ENCODE results near the gene SLC6A6.

SLC6A6 gene

GRCh38 chr3:14378415-14378814 is 24.0 kb upstream of the SLC6A6 start:
- DNase-seq (ENCODE audit: extremely low read depth, insufficient read length): no peak
- TF ChIP-seq CTCF (IDR thresholded peaks at IDR 0.05; ENCODE audit: insufficient read depth, low read length, poor library complexity, severe bottlenecking): no peak
- no peak overlapping the region for H3K4me3 ChIP-seq (replicated peaks; ENCODE audit: low read depth, low read length)

DNA sequence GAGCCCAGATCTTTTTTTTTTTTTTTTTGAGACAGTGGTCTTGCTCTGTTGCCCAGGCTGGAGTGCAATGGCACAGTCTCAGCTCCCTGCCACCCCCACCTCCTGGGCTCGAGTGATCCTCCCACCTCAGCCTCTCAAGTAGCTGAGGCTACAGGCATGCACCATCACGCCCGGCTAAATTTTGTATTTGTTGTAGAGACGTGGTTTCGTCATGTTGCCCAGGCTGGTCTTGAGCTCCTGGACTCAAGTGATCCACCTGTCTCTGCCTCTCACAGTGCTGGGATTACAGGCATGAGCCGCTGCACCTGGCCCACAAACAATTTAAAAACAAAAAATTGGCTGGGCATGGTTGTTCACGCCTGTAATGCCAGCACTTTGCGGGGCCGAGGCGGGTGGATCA is 22.6 kb upstream of the SLC6A6 start:
- Histone ChIP-seq H3K27me3 (replicated peaks; ENCODE audit: control insufficient read depth, insufficient read depth, low read length) (no peaks in the 10 kb centered on the region), H3K4me3 (replicated peaks; ENCODE audit: low read depth, low read length) (no peak overlapping the region), H3K36me3 (ENCODE audit: control insufficient read depth, insufficient read depth, low read length) (no peaks in the 10 kb centered on the region)
- DNase-seq (ENCODE audit: extremely low read depth, insufficient read length): no peak
- TF ChIP-seq CTCF (IDR thresholded peaks at IDR 0.05; ENCODE audit: insufficient read depth, low read length, poor library complexity, severe bottlenecking): no peak

More at GRCh38 chr3:14378415-14378814, 24.0 kb upstream of the SLC6A6 start:
- no peaks in the 10 kb centered on the region for H3K27me3 ChIP-seq (replicated peaks; ENCODE audit: control insufficient read depth, insufficient read depth, low read length)
- no peaks in the 10 kb centered on the region for H3K36me3 ChIP-seq (ENCODE audit: control insufficient read depth, insufficient read depth, low read length)

- TF ChIP-seq CTCF (IDR thresholded peaks at IDR 0.05; ENCODE audit: insufficient read depth, low read length, poor library complexity, severe bottlenecking): no peak
Measured at GRCh38 chr3:14386254-14386653, 16.2 kb upstream of the SLC6A6 start.

DNA sequence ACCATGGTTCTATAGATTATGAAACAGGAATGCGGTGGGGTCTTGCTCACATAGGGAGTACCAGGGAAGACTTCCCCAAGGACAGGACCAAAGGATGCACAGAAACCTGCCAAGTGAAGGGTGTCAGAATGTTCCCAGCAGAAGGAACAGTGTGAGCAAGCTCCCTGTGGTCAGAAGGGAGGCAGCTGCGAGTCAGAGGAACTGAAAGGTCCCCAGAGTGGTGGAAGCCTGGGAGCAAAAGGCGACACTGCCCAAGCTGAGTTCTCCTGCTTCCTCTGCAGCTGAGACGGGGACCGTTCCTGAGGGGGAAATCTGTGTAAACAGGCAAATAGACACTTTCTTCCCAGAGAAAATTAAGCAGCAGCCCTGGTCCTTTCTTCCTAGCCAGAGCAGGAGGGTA is 14.2 kb upstream of the SLC6A6 start:
- Histone ChIP-seq H3K36me3 (ENCODE audit: control insufficient read depth, insufficient read depth, low read length) (no peaks in the 10 kb centered on the region), H3K4me3 (replicated peaks; ENCODE audit: low read depth, low read length) (no peak overlapping the region), H3K27me3 (replicated peaks; ENCODE audit: control insufficient read depth, insufficient read depth, low read length) (no peaks in the 10 kb centered on the region; the same call in 1 of the 2 replicates)
- DNase-seq (ENCODE audit: extremely low read depth, insufficient read length): no peak
- TF ChIP-seq CTCF (IDR thresholded peaks at IDR 0.05; ENCODE audit: insufficient read depth, low read length, poor library complexity, severe bottlenecking): no peak

More at GRCh38 chr3:14386254-14386653, 16.2 kb upstream of the SLC6A6 start:
- Histone ChIP-seq H3K4me3 (replicated peaks; ENCODE audit: low read depth, low read length) (no peak overlapping the region), H3K27me3 (replicated peaks; ENCODE audit: control insufficient read depth, insufficient read depth, low read length) (no peaks in the 10 kb centered on the region), H3K36me3 (ENCODE audit: control insufficient read depth, insufficient read depth, low read length) (no peaks in the 10 kb centered on the region)
- DNase-seq (ENCODE audit: extremely low read depth, insufficient read length): no peak

- no peaks in the 10 kb centered on the region; the same call in 1 of the 2 replicates for H3K27me3 ChIP-seq (replicated peaks; ENCODE audit: control insufficient read depth, insufficient read depth, low read length)
- no peak overlapping the region for H3K4me3 ChIP-seq (replicated peaks; ENCODE audit: low read depth, low read length)
- no peak for DNase-seq (ENCODE audit: extremely low read depth, insufficient read length)
- H3K36me3 ChIP-seq (ENCODE audit: control insufficient read depth, insufficient read depth, low read length): no peaks in the 10 kb centered on the region
- TF ChIP-seq CTCF (IDR thresholded peaks at IDR 0.05; ENCODE audit: insufficient read depth, low read length, poor library complexity, severe bottlenecking): no peak
Measured at GRCh38 chr3:14389166-14389606, 13.2 kb upstream of the SLC6A6 start.

DNA sequence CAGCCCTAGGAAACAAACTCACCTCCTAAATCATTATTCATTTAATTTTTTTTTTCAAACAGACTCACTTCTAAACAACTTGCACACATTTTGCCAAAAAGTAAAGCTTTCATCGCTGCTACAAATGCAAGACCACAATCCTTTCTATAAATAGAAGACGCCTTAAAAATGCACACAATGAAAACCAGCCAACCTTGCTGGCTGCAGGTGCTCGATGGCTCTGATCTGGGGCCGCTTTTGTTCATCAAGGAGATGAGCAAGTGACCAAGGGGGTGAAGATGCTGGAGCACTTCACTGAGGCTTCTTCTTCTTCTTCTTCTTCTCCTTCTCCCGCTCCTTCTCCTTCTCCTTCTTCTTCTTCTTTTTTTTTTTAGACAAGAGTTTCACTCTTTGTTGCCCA is 12.7 kb upstream of the SLC6A6 start:
- Histone ChIP-seq H3K36me3 (ENCODE audit: control insufficient read depth, insufficient read depth, low read length) (no peaks in the 10 kb centered on the region), H3K4me3 (replicated peaks; ENCODE audit: low read depth, low read length) (no peak overlapping the region), H3K27me3 (replicated peaks; ENCODE audit: control insufficient read depth, insufficient read depth, low read length) (no peaks in the 10 kb centered on the region; the same call in 1 of the 2 replicates)
- no peak for TF ChIP-seq CTCF (IDR thresholded peaks at IDR 0.05; ENCODE audit: insufficient read depth, low read length, poor library complexity, severe bottlenecking)
- no peak for DNase-seq (ENCODE audit: extremely low read depth, insufficient read length)

Data from GM06990 (cell line).